Measurements from ENCODE around the gene CFAP100.

The CFAP100 gene

DNA sequence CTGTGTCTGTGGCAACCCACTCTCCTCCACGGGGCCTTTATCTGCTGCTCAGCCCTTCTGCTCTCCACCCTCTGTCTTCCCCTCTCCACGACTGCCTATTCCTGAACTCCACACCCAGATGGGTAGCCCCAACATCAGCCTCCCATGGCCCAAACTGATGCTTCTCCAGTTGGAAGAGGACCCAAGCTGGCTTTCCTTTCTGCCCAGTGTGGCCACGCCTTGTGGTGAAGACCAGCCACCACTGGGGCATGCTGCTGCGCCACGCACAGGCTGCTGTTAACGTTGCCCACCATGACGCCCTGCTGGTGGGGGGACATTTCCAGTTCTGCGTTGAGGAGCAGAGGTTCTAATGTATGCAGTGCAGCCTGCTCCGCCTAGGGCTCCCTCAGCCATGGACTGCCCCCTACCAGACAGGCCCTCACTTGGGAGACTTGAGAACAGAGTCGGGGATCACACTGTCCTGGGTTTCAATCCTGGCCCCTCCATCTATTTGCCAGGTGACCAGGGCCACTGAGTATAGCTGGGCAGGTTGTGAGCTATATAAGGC lies 26.9 kb downstream of the CFAP100 start:
- peaks cover 16% of the 10 kb centered on the region for H3K9me3 Mint-ChIP-seq
- no peaks in the 10 kb centered on the region for H3K27me3 Mint-ChIP-seq (ENCODE audit: low read depth, poor library complexity)
- H3K36me3 Mint-ChIP-seq (ENCODE audit: low read depth) = peaks cover 7% of the 10 kb centered on the region
- H3K4me3 Mint-ChIP-seq = no peak overlapping the region
- TF ChIP-seq, protein P1, sequence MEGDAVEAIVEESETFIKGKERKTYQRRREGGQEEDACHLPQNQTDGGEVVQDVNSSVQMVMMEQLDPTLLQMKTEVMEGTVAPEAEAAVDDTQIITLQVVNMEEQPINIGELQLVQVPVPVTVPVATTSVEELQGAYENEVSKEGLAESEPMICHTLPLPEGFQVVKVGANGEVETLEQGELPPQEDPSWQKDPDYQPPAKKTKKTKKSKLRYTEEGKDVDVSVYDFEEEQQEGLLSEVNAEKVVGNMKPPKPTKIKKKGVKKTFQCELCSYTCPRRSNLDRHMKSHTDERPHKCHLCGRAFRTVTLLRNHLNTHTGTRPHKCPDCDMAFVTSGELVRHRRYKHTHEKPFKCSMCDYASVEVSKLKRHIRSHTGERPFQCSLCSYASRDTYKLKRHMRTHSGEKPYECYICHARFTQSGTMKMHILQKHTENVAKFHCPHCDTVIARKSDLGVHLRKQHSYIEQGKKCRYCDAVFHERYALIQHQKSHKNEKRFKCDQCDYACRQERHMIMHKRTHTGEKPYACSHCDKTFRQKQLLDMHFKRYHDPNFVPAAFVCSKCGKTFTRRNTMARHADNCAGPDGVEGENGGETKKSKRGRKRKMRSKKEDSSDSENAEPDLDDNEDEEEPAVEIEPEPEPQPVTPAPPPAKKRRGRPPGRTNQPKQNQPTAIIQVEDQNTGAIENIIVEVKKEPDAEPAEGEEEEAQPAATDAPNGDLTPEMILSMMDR (IDR thresholded peaks at IDR 0.05) = no peak
- DNase-seq = no peak
- H3K27ac Mint-ChIP-seq = no peak overlapping the region
- H3K4me1 Mint-ChIP-seq = peaks cover 18% of the 10 kb centered on the region

DNA sequence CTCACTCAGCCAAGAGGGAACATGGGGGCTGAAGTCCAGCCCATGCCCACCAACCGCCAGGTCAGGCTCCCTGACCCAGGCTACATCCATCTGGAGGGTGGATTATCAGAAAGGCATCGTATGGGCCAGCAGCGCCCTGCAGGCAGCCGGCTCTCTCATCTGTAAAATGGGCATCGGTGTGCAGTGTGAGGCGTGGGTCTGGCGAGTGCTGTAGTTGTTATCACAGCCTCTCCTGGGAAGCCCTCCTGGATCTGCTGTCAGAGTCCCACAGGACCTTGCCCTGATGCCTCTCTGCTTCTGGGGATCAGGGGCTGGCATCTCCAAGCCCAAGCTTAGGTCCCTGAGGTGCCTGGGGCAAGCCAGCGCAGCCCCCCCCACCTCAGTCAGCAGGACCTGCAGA lies 27.4 kb downstream of the CFAP100 start:
- Mint-ChIP-seq H3K9me3 (peaks cover 20% of the 10 kb centered on the region), H3K27ac (no peak overlapping the region), H3K36me3 (ENCODE audit: low read depth) (peaks cover 7% of the 10 kb centered on the region), H3K4me3 (no peak overlapping the region), H3K27me3 (ENCODE audit: low read depth, poor library complexity) (no peaks in the 10 kb centered on the region), H3K4me1 (peaks cover 15% of the 10 kb centered on the region)
- TF ChIP-seq, protein P1 (IDR thresholded peaks at IDR 0.05) = no peak
- DNase-seq = no peak

DNA sequence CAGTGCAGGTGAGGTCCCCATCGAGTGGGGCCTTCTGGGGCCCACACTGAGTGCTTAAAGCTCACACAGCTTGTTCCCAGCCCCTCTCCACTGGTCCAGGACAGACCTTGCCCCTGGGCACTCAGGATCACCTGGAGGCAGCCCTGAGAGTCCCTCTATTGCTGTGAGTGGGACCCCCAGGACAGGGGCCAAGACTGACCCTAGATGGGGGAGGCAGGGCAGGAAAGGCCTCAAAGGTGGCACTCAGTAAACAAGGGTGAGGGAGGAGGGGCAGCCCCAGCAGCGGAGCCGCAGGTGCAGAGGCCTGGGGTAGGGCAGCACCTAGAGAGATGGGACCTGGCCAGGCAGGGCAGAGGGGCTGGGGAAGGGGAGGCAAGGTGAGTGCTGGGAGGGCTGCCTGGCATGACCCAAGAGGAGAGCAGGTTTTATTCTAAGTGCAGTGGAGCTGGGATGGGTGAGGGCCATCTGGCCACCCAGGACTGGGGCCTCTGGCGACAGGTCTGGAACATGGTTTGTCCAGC lies 27.9 kb downstream of the CFAP100 start:
- no peaks in the 10 kb centered on the region for H3K27me3 Mint-ChIP-seq (ENCODE audit: low read depth, poor library complexity)
- TF ChIP-seq, protein P1 (IDR thresholded peaks at IDR 0.05) = no peak
- H3K27ac Mint-ChIP-seq = no peak overlapping the region
- peaks cover 26% of the 10 kb centered on the region for H3K9me3 Mint-ChIP-seq
- DNase-seq = no peak
- peaks cover 10% of the 10 kb centered on the region for H3K36me3 Mint-ChIP-seq (ENCODE audit: low read depth)
- no peak overlapping the region for H3K4me3 Mint-ChIP-seq
- H3K4me1 Mint-ChIP-seq = peaks cover 13% of the 10 kb centered on the region

DNA sequence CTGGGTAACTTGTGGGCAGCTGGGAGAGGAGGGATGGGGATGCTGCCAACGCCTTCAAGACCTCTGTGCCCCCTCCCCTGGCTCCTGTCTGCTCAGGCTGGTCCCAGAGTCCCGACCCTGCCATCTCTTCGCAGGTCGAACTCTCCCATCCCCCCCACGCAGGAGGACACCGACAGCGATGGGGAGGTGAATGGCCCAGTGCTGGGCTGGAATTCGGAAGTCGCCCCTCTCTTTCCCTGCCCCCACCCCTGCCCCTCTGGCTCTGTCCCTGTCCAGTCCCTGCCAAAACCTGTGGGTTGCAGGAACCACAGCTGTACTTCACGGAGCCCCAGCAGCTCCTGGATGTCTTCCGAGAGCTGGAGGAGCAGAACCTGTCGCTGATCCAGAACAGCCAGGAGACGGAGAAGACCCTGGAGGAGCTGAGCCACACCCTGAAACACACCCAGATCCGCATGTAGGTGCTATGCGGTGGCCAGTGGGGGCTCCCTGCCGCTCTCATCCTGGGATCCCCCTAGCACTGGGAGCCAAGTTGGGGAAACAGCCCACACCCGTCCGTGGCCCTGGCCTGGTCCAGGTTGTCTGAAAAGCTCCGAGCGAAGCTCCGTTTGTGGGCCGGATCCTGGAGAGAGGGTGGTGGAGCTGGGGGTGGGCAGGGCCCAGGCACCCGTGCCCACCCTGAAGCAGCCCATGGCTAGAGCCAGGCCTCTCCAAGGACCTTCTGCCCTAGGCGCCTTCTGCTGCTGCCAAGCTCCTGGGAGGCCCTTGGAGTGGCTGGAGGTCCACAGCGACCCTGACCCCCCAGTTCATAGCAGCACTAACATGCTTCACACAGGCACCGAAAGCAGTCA lies 28.7 kb downstream of the CFAP100 start:
- H3K27ac Mint-ChIP-seq = no peak overlapping the region
- peaks cover 29% of the 10 kb centered on the region for H3K9me3 Mint-ChIP-seq
- TF ChIP-seq, protein P1 (IDR thresholded peaks at IDR 0.05) = no peak
- H3K36me3 Mint-ChIP-seq (ENCODE audit: low read depth) = peaks cover 11% of the 10 kb centered on the region
- no peak for DNase-seq
- no peaks in the 10 kb centered on the region for H3K27me3 Mint-ChIP-seq (ENCODE audit: low read depth, poor library complexity)
- H3K4me3 Mint-ChIP-seq = no peak overlapping the region
- H3K4me1 Mint-ChIP-seq = peaks cover 13% of the 10 kb centered on the region

DNA sequence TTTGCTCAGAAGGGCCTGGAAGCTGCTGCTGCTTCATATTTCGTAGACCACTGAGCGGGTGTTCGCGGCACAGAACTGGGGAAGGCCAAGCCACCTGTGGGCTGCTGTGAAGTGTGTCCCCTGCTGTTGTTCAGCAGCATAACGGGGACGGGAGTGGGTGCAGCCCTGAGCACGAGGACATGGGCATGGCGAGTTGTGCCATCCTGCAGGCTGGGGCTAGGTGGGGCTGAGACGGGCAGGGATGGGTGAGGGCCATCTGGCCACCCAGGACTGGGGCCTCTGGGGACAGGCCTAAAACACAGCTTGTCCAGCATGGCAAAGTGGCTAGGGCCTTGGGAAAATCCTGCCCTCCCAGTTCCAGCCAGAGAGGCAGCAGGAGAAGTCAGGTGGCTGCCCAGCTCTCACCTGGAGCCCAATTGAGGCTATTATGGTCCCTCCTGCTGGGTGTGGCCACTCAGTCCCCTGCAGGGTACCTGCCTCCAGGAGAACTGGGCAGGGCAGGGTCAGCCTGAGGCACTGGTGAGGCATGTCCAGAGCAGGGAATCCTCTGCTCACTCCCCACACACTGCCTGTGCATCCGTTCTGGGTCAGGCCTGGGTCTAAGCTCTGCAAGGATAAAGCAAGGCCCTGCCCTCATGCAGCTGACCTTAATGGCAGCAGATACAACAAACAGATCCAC lies 29.5 kb downstream of the CFAP100 start:
- Mint-ChIP-seq H3K27ac (no peak overlapping the region), H3K4me1 (peaks cover 13% of the 10 kb centered on the region), H3K36me3 (ENCODE audit: low read depth) (peaks cover 11% of the 10 kb centered on the region), H3K4me3 (no peak overlapping the region), H3K9me3 (peaks cover 29% of the 10 kb centered on the region), H3K27me3 (ENCODE audit: low read depth, poor library complexity) (no peaks in the 10 kb centered on the region)
- DNase-seq = no peak
- TF ChIP-seq, protein P1 (IDR thresholded peaks at IDR 0.05) = no peak

Data from nephron progenitor cell (in vitro differentiated cells).